AG04450 (cell line): Measurements from ENCODE around the gene SAE1. TPM values are rescaled to one million over a fixed set of nuclear protein-coding genes. Genes with fewer than 3 reads are reported as not detected.

ENCODE experiments used
- CTCF ChIA-PET: fragments of 300-600, 350-600 bp; formaldehyde crosslinking; extraction: SDS; loops from one replicate; lab custom pipeline; 2022; ENCODE audit warnings: antibody characterized with exemption, inconsistent platforms; lab: Charles Lee
- POLR2A ChIA-PET: fragments of 350-600 bp; formaldehyde crosslinking; extraction: SDS; loops from one replicate; lab custom pipeline; 2021; ENCODE audit warnings: antibody characterized with exemption, inconsistent platforms; lab: Yijun Ruan, JAX
- DNase-seq: peaks from one replicate; pipeline ENCODE4 v3.0.0-alpha.2; 2011; ENCODE audit warnings: low read depth, low spot score
- H3K27ac ChIP-seq: one replicate; pipeline ENCODE4 v1.5.1; 2012; ENCODE audit warnings: low read depth, low read length, control low read depth
- H3K27me3 ChIP-seq: one replicate; pipeline ENCODE4 v1.6.0; 2012; ENCODE audit warnings: low read length; ENCODE audit not compliant: control insufficient read depth, insufficient read depth
- H3K4me3 ChIP-seq: 2 replicates; pipeline ENCODE4 v1.5.1; 2011; ENCODE audit warnings: mild to moderate bottlenecking, low read depth, low read length, control low read depth
- H3K9me3 ChIP-seq: 2 replicates; pipeline ENCODE4 v1.5.1; 2012; ENCODE audit warnings: low read length; ENCODE audit not compliant: control insufficient read depth, insufficient read depth
- polyA plus RNA-seq: library from polyadenylated mRNA; depleted of rRNA; stranded (reverse); fragments of >200 nt; gene quantifications from 2 replicates; pipeline ENCODE4 v1.2.3, GENCODE V29; 2011
- TF ChIP-seq, protein P1 (sequence below): IDR thresholded peaks from 2 replicates; pipeline ENCODE4 v1.5.1; 2011; ENCODE audit warnings: low read depth, low read length, control low read depth, inconsistent platforms

The SAE1 gene
- polyA plus RNA-seq, 1 experiment: 165 TPM

DNA sequence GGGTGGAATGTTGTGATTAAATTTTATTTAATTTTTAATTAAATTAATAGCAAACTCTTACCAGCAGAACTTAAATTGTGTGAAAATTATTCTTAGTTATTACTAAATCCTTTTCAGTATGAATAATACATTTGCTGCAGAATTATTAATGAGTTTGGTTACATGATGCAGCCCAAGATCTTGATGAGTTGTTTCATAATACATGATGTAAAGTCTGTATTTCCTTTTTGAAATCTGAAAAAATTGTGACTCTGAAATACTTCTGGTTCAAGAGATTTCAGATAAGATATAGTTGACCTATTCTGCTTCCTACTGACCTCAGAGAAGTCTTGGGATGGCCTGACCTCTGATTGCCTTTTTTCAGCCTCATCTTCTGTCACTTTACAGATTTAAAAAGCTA lies 11.1 kb downstream of the SAE1 start:
- H3K4me3 ChIP-seq: no peak overlapping the region
- TF ChIP-seq, protein P1, sequence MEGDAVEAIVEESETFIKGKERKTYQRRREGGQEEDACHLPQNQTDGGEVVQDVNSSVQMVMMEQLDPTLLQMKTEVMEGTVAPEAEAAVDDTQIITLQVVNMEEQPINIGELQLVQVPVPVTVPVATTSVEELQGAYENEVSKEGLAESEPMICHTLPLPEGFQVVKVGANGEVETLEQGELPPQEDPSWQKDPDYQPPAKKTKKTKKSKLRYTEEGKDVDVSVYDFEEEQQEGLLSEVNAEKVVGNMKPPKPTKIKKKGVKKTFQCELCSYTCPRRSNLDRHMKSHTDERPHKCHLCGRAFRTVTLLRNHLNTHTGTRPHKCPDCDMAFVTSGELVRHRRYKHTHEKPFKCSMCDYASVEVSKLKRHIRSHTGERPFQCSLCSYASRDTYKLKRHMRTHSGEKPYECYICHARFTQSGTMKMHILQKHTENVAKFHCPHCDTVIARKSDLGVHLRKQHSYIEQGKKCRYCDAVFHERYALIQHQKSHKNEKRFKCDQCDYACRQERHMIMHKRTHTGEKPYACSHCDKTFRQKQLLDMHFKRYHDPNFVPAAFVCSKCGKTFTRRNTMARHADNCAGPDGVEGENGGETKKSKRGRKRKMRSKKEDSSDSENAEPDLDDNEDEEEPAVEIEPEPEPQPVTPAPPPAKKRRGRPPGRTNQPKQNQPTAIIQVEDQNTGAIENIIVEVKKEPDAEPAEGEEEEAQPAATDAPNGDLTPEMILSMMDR: no peak
- no peaks in the 10 kb centered on the region for H3K9me3 ChIP-seq
- peak overlapping the region; percentile 75 for H3K27ac ChIP-seq
- POLR2A ChIA-PET: interaction anchor here (0.8 kb wide), 2 partner anchors 11 to 101 kb away, joined by 3 read pairs; partner anchors contain the start of gene SAE1
- H3K27me3 ChIP-seq: no peaks in the 10 kb centered on the region
- CTCF ChIA-PET: no interaction called here
- no peak for DNase-seq

DNA sequence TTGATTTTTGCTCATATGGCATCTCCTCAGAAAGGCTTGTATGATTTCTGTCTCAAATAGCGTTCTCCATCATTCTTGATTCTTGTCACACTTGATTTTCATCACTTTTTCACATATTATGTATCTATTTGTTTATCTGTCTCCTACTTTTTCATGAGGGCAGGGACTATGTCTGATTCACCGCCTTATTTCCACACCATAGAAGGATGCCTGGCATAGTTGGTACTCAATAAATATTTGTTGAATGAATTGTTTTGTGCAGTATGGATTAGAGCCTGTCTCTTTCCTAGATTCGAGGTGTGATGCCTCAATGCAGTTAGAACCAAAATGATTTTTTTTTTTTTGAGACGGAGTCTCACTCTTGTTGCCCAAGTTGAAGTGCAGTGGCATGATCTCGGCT lies 12.1 kb downstream of the SAE1 start:
- no peaks in the 10 kb centered on the region for H3K9me3 ChIP-seq
- TF ChIP-seq, protein P1: no peak
- CTCF ChIA-PET: interaction anchor here (12.7 kb wide), 1 partner anchor 103 kb away, joined by 351 read pairs; no protein-coding TSS in a partner anchor
- no peaks in the 10 kb centered on the region for H3K27me3 ChIP-seq
- no peak overlapping the region for H3K27ac ChIP-seq
- POLR2A ChIA-PET: interaction anchor here (1.7 kb wide), 1 partner anchor 83 kb away, joined by 5 read pairs; no protein-coding TSS in a partner anchor
- H3K4me3 ChIP-seq: no peak overlapping the region
- DNase-seq: no peak

DNA sequence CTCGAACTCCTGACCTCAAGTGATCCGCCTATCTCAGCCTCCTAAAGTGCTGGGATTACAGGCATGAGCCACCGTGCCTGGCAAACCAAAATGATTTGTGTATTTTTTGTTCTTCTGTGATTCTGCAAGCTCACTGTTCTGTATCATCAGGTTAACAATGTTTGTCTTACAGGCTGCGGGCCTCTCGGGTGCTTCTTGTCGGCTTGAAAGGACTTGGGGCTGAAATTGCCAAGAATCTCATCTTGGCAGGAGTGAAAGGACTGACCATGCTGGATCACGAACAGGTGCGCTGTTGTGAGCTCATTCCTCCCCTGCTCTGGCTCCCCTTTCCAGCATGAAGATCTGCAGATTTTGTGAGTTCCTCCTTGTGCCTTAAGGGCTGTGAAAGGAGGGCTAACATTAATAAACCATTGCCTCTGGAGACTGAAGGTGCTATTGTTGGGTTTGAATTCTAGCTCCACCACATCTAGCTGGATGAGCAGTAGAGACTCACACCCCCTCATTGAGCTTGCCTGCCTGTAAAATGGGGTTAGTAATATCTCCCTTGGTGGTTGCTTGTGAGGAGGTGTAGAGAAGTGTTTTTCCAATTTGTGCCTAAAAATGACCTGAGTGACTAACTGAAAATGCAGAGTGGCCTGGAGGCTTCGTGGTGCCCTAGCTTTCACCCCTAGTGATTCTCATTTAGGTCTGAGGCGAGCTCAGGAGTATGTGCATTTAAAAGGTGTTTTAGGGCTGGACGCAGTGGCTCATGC lies 12.9 kb downstream of the SAE1 start:
- no peak for DNase-seq
- Histone ChIP-seq H3K27me3 (no peaks in the 10 kb centered on the region), H3K9me3 (no peaks in the 10 kb centered on the region), H3K27ac (no peak overlapping the region), H3K4me3 (no peak overlapping the region)
- POLR2A ChIA-PET: interaction anchor here (1.7 kb wide), 1 partner anchor 82 kb away, joined by 5 read pairs; no protein-coding TSS in a partner anchor
- TF ChIP-seq, protein P1: no peak
- CTCF ChIA-PET: interaction anchor here (12.7 kb wide), 1 partner anchor 102 kb away, joined by 351 read pairs; no protein-coding TSS in a partner anchor

DNA sequence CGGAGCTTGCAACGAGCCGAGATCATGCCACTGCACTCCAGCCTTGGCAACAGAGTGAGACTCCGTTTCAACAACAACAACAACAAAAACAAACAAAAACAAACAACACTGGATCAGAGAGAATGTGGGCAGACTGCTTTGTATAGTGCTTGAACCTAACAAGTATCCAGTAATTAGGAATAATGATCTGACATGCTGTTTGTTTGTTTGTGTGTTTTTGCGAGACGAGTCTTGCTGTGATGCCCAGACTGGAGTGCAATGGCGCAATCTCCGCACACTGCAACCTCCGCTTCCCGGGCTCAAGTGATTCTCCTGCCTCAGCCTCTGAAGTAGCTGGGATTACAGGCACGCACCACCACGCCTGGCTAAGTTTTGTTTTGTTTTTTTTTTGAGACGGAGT lies 14.0 kb downstream of the SAE1 start:
- Histone ChIP-seq H3K4me3 (no peak overlapping the region), H3K27me3 (no peaks in the 10 kb centered on the region), H3K27ac (no peak overlapping the region), H3K9me3 (no peaks in the 10 kb centered on the region)
- CTCF ChIA-PET: interaction anchor here (1.1 to 12.7 kb wide), 3 partner anchors 66 to 283 kb away, joined by 3 to 351 read pairs (median 6); no protein-coding TSS in a partner anchor
- POLR2A ChIA-PET: interaction anchor here (0.7 to 1.7 kb wide), 2 partner anchors 81 to 1839 kb away, joined by 3 to 5 read pairs; no protein-coding TSS in a partner anchor
- DNase-seq: no peak
- TF ChIP-seq, protein P1: no peak
